Neural progenitor cell (in vitro differentiated cells): ENCODE results near the gene DNAJC18.

Experiments
- CTCF ChIP-seq: fragments of 200-600 bp; sonication (generic); IDR thresholded peaks from 2 replicates; pipeline ENCODE4 v1.5.1; 2017; ENCODE audit warnings: antibody characterized with exemption, mild to moderate bottlenecking
- EZH2 ChIP-seq: fragments of 200-600 bp; sonication (generic); IDR thresholded peaks from 2 replicates; pipeline ENCODE4 v1.6.1; 2017; ENCODE audit warnings: antibody characterized with exemption, mild to moderate bottlenecking, moderate library complexity

GRCh38 chr5:139403418-139403786 is 35.9 kb downstream of the DNAJC18 start:
- TF ChIP-seq EZH2 (no peak), CTCF (no peak)
